Stimulated activated effector memory CD8-positive, alpha-beta T cell treated with anti-CD3 and anti-CD28 coated beads, Interleukin-12 subunit alpha, Interleukin-12 subunit beta, amount 100 ng/mL, for 72 hours (primary cell): ENCODE results near the gene POM121C.
"Not testable (repeated sequence)": the region's sequence is repeated elsewhere in the genome, so short reads cannot be mapped to it uniquely, and the experiment has no call there.

ENCODE experiments used
- ATAC-seq: fragments of 150-1000 bp; cut with Tn5 transposase; 2 replicates; pipeline ENCODE4 v1.10.0; 2021
- DNase-seq, 2 donors: peaks; one replicate each; pipeline ENCODE4 v3.0.0; 2021 to 2022; ENCODE audit warnings: low spot score in 2 of 2
- H3K27ac Mint-ChIP-seq: one replicate; pipeline ENCODE4 v1.8.0; 2022; ENCODE audit warnings: mild to moderate bottlenecking, mixed read lengths
- H3K36me3 Mint-ChIP-seq: one replicate; pipeline ENCODE4 v1.8.0; 2022; ENCODE audit warnings: mild to moderate bottlenecking, mixed read lengths
- H3K4me1 Mint-ChIP-seq: one replicate; pipeline ENCODE4 v1.8.0; 2022; ENCODE audit warnings: mixed read lengths
- H3K4me3 Mint-ChIP-seq: one replicate; pipeline ENCODE4 v1.8.0; 2022; ENCODE audit warnings: mild to moderate bottlenecking, mixed read lengths
- H3K9me3 Mint-ChIP-seq: one replicate; pipeline ENCODE4 v1.8.0; 2022; ENCODE audit warnings: mixed read lengths

Gene POM121C

DNA sequence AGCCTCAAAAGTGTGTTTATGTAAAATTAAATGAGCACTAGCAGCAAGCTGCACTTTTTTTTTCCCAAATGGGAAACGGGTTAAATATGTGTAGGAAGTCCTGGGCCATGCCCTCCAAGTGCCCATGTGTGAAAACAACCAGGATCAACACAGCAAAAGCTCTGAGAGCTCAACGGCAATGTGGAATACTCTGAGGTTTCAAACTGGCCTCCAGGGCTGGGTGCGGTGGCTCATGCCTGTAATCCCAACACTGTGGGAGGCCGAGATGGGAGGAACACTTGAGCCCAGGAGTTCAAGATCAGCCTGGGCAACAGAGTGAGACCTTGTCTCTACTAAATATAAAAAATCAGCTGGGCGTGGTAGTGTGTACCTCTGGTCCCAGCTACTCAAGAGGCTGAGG, 28.1 kb downstream of the POM121C start:
- H3K4me3 Mint-ChIP-seq, result not testable (repeated sequence)

DNA sequence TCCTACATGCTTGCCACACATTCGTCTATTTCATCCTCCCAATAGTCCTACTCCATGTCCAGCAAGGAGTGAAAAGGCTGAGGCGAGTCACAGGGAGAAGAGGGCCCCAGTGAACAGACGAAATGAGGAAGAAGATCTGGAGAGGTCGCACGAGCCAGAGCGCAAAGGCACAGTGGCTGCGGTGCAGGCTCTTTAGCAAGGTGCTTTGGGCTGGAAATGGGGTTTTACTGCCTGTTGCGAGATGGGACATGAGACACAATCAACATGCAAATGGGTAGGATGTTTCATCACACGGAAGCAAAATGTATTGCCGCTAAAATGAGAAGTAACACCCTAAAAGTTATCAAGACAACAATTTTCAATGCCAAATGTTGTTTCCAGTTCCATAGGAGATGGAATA, 29.7 kb downstream of the POM121C start:
- H3K27ac Mint-ChIP-seq, result not testable (repeated sequence)

More for the DNA sequence above, 28.1 kb downstream of the POM121C start:
- ATAC-seq, H3K27ac Mint-ChIP-seq, DNase-seq, H3K9me3 Mint-ChIP-seq: not testable (repeated sequence)
- peaks cover 15% of the 10 kb centered on the region for H3K4me1 Mint-ChIP-seq
- peaks cover 27% of the 10 kb centered on the region for H3K36me3 Mint-ChIP-seq

DNA sequence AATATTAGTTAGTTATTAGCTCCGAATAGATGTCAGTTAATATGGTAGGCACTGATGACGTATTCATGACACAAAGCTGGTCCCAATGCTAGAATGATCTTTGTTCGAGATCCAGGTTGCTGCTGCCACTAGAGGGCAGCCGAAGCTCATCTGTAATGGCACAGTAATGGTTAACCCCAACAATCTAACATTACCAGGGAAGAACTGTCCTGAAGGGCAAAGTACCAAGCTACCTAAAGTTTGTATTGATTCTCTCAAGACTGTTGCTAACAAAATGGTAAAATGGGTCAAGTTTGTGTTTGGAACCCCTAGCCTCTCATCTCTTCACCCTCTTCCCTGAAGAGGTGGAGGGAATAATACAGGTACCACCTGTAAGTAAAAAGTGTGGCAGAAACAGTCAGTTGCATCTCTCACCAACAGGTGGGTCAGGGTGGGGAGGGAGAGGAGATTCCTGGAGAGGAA, 33.6 kb downstream of the POM121C start:
- not testable (repeated sequence) for H3K9me3 Mint-ChIP-seq, DNase-seq, H3K4me1 Mint-ChIP-seq, H3K4me3 Mint-ChIP-seq, H3K27ac Mint-ChIP-seq
- H3K36me3 Mint-ChIP-seq, result peaks cover 40% of the 10 kb centered on the region
- peak; percentile 90 for ATAC-seq

More for the DNA sequence above, 29.7 kb downstream of the POM121C start:
- Mint-ChIP-seq H3K36me3 (peaks cover 31% of the 10 kb centered on the region), H3K4me1 (peaks cover 15% of the 10 kb centered on the region)
- not testable (repeated sequence) for ATAC-seq, H3K9me3 Mint-ChIP-seq, H3K4me3 Mint-ChIP-seq, DNase-seq

DNA sequence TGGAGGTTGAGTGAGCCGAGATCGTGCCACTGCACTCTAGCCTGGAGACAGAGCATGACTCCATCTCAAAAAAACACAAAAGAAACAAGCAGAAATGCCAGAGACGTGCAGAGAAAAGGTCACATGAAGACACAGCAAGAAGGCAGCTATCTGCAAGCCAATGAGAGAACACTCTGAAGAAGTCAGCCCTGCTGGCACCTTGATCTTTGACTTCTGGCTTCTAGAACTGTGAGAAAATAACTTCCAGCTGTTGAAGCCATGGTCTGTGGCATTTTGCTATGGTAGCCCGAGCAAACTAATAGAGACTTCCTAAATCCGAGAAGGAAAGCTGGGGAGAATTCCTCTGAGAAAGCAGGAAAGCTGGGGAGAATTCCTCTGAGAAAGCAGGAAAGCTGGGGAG, 36.2 kb downstream of the POM121C start:
- DNase-seq, H3K9me3 Mint-ChIP-seq, H3K4me1 Mint-ChIP-seq, ATAC-seq, H3K4me3 Mint-ChIP-seq, H3K27ac Mint-ChIP-seq: not testable (repeated sequence)
- peaks cover 41% of the 10 kb centered on the region for H3K36me3 Mint-ChIP-seq

DNA sequence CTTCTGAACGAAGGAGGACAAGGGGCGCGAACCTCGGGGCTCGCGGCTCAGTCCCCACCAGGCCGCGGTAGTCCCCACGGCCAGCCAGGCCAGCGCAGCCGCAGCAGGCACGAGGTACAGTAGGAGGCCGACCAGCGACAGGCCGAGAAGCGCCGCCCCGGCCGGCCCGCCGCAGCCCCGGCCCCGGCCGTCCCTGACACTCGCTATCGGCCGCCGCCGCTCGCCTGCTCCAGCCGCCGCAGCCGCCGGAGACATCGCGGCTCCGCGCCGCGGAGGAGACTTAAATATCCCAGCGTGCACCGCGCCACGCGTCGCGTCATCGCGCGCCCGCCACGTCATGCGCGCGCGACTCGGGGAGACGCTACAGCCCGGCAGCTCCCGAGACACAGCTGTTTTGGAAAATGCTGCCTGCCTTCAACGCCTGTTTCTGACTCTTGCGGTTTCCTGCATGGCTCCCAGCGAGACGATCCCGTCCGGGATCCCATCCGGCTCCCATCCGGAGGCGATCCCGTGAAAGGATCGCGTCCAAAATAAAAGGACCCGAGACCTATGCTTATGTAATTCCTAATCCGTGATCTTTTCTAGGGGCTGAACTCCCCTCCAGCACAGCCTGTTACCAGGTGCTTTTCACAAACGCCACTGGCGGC, 43.5 kb downstream of the POM121C start:
- peak; percentile 98 for ATAC-seq
- Mint-ChIP-seq H3K36me3 (peaks cover 46% of the 10 kb centered on the region), H3K4me3 (peak overlapping the region; percentile 75), H3K27ac (peak overlapping the region; percentile 84)
- not testable (repeated sequence) for H3K9me3 Mint-ChIP-seq, H3K4me1 Mint-ChIP-seq
- peak; percentile 33 to 71 for DNase-seq

DNA sequence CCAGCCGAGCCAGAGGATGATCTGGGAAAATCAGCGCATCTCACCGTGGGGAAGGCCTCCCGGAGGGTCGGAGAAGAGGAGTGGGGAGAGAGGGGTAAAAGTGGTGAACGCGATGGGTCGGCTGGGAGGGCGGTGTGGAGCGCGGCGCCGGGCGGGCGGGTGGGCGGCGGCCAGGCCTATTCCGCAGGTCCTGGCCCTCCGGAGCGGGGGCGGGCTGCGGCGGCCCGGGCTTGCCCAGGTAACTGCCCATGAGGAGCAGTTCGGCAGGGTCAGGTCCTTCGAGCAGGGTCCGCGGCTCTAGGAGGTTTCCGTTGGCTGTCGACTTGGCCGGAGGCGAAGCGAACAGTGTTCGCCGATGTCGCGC, 44.0 kb downstream of the POM121C start:
- peaks cover 49% of the 10 kb centered on the region for H3K36me3 Mint-ChIP-seq
- H3K4me1 Mint-ChIP-seq, H3K27ac Mint-ChIP-seq, H3K9me3 Mint-ChIP-seq, DNase-seq: not testable (repeated sequence)
- H3K4me3 Mint-ChIP-seq, result peak overlapping the region; percentile 59
- ATAC-seq, result peak; percentile 63

DNA sequence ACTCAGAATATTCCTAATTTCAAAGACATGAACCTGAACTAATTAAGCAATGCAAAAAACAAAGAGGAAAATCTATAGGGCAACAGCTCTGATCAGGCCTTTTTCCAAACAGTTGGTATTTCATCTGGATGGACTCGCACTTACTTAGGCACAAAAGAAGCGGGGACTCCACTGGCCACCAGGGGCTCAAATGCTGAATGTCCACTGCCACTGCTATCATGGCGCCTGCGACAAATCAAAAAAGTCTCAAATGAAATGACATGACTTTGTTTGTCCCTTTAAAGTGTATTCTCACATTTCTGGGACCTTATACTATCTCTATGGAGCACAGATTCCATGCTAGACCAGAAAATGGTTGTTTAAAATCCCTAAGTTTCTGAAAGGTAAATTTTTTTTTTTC, 47.1 kb downstream of the POM121C start:
- ATAC-seq, H3K4me1 Mint-ChIP-seq, H3K9me3 Mint-ChIP-seq, H3K4me3 Mint-ChIP-seq, DNase-seq: not testable (repeated sequence)
- Mint-ChIP-seq H3K27ac (peak overlapping the region; percentile 39), H3K36me3 (peaks cover 80% of the 10 kb centered on the region)

DNA sequence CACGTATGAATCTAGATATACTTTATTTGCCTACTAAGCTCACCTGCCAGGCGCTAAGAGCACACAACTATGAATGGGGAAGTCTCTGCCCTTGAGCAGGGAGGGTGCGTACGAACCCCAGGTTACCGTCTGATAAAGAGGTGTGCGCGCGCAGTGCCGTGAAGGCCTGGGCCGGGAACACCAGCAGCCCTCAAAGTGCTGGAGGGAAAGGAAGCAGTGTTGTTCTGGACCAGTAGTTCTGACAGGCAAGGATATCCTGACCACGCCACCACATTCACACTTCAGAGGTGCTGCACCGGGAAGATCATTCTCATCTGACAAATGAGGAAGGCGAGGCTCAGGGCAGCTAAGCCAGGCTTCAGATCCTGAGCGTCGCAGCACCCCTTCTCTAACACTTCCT, 62.6 kb downstream of the POM121C start:
- H3K4me3 Mint-ChIP-seq, H3K9me3 Mint-ChIP-seq, DNase-seq, H3K27ac Mint-ChIP-seq, ATAC-seq: not testable (repeated sequence)
- Mint-ChIP-seq H3K36me3 (peaks cover 72% of the 10 kb centered on the region), H3K4me1 (peaks cover 19% of the 10 kb centered on the region)

DNA sequence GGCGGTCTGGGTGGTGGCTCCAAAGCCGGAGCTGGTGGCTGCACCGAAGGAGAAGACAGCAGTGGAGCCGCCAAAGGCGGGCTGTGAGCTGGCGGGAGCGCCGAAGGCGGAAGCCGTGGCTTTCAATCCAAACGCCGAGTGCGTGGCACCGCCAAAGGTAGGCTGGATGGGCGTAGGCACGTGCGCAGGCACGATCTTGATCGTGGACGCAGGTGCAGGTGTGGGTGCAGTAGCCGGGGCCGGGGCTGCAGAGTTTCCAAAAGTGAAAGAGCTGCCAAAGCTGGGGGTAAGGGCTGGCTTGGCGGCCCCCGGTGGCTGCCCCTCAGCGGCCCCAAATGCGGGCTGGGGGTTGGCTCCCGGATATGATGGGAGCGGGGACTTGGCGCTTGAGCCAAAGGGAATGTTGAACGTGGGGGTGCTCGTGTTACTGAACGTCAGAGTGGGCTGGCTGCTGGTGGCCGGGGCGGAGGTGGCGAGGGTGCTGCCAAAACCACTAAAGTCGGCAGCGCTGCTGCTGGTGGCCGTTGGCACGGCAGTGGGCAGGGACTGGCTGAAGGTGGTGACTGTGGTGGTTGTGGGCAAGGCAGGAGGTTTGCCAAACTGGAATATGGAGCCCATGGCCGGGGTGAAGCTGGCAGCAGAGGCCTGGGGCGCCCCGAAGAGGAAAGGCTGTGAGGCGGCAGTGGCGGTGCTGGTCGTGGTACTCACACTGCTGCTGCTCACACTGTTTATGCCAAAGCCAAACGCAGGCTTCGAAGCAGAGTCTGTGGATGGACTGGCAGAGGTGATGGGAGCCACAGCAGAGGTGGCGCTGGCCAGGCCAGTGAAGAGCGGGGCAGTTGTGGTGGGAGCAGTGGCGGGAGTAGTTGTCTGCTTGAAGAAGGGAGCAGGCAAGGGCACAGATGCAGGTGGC, 64.0 kb downstream of the POM121C start:
- Mint-ChIP-seq H3K36me3 (peaks cover 67% of the 10 kb centered on the region), H3K27ac (peak overlapping the region; percentile 92)
- H3K4me1 Mint-ChIP-seq, H3K9me3 Mint-ChIP-seq, H3K4me3 Mint-ChIP-seq, DNase-seq, ATAC-seq: not testable (repeated sequence)

DNA sequence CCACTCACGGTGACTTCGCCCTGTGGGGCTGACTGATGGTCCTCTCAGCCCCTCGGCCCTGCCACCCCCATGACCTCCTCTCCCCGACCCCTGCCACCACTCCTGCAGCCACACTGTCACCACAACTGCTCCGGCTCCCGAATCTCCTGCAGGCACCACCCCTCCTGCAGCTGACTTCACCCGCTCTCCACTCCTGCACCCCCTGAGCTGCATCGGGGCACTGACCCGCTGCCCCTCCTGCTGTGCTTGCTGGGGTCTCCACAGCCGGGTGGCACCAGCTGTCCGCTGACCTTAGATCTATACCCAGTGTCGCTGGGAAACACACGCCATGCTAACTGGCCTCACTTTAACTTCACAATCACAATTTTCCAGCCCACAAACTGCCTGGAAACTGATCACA, 65.9 kb downstream of the POM121C start:
- H3K9me3 Mint-ChIP-seq, H3K4me3 Mint-ChIP-seq, H3K4me1 Mint-ChIP-seq, ATAC-seq, DNase-seq: not testable (repeated sequence)
- Mint-ChIP-seq H3K27ac (peak overlapping the region; percentile 92), H3K36me3 (peaks cover 78% of the 10 kb centered on the region)

DNA sequence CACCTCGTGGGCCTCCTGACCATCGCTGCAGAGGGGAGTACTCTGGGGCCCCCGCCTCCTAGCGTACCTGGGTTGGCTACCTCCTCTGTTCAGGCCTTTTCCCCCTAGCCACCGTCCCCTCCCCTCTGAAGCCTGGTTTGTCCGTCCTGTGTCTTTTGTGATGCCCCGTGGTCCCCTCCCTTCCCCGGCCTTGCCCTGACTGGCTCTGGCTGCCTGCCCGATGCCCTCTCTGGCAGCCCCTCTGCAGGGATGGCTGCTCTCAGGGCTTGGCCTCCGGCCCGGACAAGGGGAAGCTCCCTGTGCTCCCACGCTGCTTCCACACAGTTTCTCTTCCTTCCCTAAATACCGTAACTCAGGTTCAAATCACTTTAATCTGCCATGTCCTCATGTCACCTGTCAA, 66.4 kb downstream of the POM121C start:
- H3K36me3 Mint-ChIP-seq, result peaks cover 80% of the 10 kb centered on the region

DNA sequence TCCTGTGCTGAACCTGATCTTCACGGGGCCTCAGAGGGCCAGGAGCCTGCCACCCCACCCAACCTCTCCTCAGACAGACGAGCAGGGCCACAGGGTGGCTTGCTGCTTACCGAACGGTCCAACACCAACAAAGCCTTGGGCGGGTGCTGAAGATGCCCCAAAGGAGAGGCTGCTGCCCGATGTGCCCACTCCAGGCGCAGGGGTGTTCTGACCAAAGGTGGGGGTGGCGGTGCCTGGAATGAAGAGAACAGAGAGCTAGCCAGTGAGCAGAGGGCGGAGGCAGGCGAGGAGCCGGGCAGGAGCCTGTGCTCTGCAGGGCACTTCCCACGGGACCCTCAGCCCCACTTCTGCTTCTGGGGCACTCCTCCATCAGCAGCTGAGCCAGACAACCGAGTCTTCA, 66.9 kb downstream of the POM121C start:
- H3K27ac Mint-ChIP-seq, H3K9me3 Mint-ChIP-seq: not testable (repeated sequence)
- peak; percentile 6 for ATAC-seq

More for the DNA sequence above, 66.4 kb downstream of the POM121C start:
- H3K27ac Mint-ChIP-seq, result peak overlapping the region; percentile 92
- DNase-seq, H3K9me3 Mint-ChIP-seq, H3K4me3 Mint-ChIP-seq, ATAC-seq, H3K4me1 Mint-ChIP-seq: not testable (repeated sequence)

DNA sequence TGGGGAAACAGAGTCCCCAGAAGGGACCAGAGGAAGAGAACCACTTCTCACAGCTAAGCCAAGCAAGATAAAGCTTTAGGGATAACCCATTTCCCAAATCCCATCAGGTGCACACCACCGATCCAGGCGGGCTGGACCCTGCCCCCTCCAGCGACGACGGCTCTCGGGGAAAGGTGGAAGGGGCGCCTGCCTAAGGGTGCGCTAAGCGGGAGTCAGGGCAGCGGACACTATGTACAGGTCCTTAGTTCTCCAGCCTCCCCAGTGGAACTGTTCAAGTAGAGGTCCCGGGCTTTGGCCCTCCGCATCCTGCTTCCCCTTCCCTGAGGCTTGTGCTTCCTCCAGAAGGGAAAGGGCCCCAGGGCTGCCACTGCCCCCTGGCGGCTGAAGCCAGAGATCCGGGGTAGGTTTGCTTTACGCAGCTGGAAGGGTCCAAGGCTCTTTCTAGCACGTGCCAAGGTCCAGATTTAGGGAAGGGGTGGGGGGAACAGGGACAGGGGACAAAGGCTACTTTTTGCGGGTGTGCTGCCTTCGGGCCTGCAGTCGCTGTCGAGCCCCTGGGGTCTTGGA, 67.7 kb downstream of the POM121C start:
- DNase-seq, H3K4me1 Mint-ChIP-seq, ATAC-seq, H3K27ac Mint-ChIP-seq, H3K9me3 Mint-ChIP-seq, H3K4me3 Mint-ChIP-seq: not testable (repeated sequence)
- H3K36me3 Mint-ChIP-seq, result peaks cover 67% of the 10 kb centered on the region

More for the DNA sequence above, 66.9 kb downstream of the POM121C start:
- DNase-seq, H3K4me1 Mint-ChIP-seq, H3K4me3 Mint-ChIP-seq: not testable (repeated sequence)
- H3K36me3 Mint-ChIP-seq, result peaks cover 76% of the 10 kb centered on the region

DNA sequence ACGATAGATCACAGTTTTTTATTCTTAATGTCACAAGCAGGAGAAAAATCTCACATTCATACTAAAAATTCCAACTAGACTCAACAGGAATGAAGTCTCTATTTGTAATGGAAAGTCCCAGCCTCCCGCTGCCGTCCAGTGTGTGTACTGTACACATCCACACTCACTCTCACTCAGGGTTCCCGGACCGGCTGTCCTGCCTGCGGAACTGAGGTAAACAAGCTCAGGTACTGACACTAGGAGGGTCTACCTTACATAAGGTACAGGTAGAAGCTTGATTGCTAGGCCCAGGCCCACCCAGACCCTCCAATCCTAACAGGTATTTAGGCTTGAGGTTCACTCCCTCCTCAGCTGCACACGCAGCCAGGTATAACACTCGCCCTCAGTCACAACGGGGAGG, 69.3 kb downstream of the POM121C start:
- not testable (repeated sequence) for H3K9me3 Mint-ChIP-seq, ATAC-seq, DNase-seq, H3K4me1 Mint-ChIP-seq, H3K4me3 Mint-ChIP-seq, H3K27ac Mint-ChIP-seq
- H3K36me3 Mint-ChIP-seq, result peaks cover 62% of the 10 kb centered on the region

DNA sequence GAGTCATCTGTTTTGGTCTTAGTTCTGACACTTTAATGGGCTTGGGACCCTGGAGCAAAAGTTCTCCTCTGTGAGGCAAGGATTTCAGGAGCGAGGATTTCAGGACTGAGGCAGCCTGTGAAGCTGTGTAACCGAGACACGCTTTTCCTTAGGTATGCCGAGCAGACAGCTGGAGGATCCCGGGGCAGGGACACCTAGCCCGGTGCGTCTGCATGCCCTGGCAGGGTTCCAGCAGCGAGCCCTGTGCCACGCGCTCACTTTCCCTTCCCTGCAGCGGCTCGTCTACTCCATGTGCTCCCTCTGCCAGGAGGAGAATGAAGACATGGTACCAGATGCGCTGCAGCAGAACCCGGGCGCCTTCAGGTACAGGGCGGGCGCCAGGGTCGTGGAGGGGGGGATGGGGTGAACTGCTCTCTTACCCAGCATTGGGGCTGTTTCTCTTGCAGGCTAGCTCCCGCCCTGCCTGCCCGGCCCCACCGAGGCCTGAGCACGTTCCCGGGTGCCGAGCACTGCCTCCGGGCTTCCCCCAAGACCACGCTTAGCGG, 70.2 kb downstream of the POM121C start:
- H3K27ac Mint-ChIP-seq, H3K4me1 Mint-ChIP-seq, ATAC-seq, DNase-seq, H3K9me3 Mint-ChIP-seq, H3K4me3 Mint-ChIP-seq: not testable (repeated sequence)
- H3K36me3 Mint-ChIP-seq, result peaks cover 53% of the 10 kb centered on the region
